ENCODE measurements around the gene GOLGA6L9.
"Not testable (repeated sequence)": the region's sequence is repeated elsewhere in the genome, so short reads cannot be mapped to it uniquely, and the experiment has no call there.

GRCh38 chr15:82476697-82477342, 47.2 kb downstream of the GOLGA6L9 start:
- TF ChIP-seq, protein P1, sequence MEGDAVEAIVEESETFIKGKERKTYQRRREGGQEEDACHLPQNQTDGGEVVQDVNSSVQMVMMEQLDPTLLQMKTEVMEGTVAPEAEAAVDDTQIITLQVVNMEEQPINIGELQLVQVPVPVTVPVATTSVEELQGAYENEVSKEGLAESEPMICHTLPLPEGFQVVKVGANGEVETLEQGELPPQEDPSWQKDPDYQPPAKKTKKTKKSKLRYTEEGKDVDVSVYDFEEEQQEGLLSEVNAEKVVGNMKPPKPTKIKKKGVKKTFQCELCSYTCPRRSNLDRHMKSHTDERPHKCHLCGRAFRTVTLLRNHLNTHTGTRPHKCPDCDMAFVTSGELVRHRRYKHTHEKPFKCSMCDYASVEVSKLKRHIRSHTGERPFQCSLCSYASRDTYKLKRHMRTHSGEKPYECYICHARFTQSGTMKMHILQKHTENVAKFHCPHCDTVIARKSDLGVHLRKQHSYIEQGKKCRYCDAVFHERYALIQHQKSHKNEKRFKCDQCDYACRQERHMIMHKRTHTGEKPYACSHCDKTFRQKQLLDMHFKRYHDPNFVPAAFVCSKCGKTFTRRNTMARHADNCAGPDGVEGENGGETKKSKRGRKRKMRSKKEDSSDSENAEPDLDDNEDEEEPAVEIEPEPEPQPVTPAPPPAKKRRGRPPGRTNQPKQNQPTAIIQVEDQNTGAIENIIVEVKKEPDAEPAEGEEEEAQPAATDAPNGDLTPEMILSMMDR (IDR thresholded peaks at IDR 0.05; ENCODE audit: low read length), result not testable (repeated sequence)
- TF ChIP-seq EZH2 (IDR thresholded peaks at IDR 0.05; ENCODE audit: borderline replicate concordance, low read length), result not testable (repeated sequence)

Measured in OCI-LY1 (cell line).